Measurements from ENCODE around the gene C19orf67.
A peak's percentile ranks its signal among the peaks of the same experiment; 100 is the strongest.

The C19orf67 gene

DNA sequence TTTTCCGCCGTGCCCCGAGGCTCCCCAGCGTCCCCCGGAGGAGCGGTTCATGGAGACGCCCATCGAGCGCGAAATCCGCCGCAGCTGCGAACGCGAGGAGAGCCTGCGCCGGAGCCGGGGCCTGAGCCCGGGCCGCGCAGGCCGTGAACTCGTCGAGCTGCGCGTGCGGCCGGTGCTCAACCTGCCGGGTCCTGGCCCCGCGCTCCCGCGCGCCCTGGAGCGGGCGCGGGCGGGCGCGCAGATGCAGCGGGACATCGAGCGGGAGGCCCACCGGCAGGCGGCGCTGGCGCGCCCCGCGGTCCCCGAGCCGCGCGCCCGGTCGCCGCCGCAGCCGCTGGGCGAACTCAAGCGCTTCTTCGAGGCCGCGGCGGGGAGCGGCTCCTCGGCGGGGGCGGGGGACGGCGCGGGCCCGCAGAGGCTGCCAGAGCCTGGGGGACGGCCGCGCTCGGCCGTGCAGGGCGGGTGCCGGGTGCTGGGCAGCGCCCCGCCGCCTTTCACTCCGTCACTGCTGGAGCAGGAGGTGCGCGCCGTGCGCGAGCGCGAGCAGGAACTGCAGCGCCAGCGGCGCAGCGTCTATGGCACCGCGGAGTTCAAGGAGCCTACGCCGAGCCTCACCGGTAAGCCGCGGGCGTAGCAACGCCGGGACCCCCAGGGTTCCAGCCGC is 12.2 kb downstream of the C19orf67 start:
- DNase-seq (ENCODE audit: low read depth), result peak; percentile 82
- TF ChIP-seq, protein P1, sequence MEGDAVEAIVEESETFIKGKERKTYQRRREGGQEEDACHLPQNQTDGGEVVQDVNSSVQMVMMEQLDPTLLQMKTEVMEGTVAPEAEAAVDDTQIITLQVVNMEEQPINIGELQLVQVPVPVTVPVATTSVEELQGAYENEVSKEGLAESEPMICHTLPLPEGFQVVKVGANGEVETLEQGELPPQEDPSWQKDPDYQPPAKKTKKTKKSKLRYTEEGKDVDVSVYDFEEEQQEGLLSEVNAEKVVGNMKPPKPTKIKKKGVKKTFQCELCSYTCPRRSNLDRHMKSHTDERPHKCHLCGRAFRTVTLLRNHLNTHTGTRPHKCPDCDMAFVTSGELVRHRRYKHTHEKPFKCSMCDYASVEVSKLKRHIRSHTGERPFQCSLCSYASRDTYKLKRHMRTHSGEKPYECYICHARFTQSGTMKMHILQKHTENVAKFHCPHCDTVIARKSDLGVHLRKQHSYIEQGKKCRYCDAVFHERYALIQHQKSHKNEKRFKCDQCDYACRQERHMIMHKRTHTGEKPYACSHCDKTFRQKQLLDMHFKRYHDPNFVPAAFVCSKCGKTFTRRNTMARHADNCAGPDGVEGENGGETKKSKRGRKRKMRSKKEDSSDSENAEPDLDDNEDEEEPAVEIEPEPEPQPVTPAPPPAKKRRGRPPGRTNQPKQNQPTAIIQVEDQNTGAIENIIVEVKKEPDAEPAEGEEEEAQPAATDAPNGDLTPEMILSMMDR (IDR thresholded peaks at IDR 0.05; ENCODE audit: low read length, missing control alignments), result peak; percentile 5
- peak overlapping the region; percentile 60 for H3K4me3 ChIP-seq (replicated peaks; ENCODE audit: low read depth, low read length)

DNA sequence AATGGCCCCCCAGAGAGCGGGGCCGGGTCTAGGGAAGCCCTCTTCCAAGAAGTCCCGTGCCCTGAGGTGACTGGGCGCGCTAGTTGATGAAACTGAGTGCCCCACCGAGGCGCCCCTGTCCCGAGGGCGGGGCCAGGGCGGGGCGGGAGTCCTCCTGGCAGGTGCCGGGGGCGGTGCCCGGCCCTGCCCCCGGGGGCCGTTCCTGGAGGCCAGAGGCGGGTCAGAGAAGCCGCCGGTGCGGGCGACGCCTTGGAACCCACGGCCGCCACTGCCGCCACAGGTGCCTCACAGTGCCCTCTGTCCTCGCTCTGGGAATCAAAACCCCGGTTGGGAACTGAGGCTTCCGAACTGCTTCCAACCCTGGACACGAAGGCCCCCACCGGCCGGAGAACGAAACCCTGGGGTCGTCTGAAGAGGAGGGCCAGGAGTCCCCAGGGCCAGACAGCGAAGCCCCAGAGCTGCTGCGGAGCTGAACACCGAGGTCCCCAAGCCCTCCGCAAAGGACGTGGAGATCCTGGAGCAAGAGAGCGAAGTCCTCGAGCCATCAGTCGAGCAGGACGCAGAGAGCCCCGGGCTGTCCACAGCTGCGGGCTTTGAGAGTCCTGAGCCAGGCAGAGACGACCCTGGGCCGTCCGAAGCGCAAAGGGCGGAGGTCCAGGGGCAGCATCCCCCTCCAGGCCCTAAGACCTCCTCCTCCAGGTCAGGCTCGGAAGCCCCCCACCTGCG is 12.9 kb downstream of the C19orf67 start, which contains the start of gene MISP3:
MISP3 (plus strand) TSS at position 252 of the 726 bp plus-strand sequence. CDS start 524 bp downstream, outside the sequence.
- DNase-seq (ENCODE audit: low read depth), result no peak
- TF ChIP-seq, protein P1 (IDR thresholded peaks at IDR 0.05; ENCODE audit: low read length, missing control alignments), result no peak
- H3K4me3 ChIP-seq (replicated peaks; ENCODE audit: low read depth, low read length), result peak within 1 kb of the TSS; percentile 60

DNA sequence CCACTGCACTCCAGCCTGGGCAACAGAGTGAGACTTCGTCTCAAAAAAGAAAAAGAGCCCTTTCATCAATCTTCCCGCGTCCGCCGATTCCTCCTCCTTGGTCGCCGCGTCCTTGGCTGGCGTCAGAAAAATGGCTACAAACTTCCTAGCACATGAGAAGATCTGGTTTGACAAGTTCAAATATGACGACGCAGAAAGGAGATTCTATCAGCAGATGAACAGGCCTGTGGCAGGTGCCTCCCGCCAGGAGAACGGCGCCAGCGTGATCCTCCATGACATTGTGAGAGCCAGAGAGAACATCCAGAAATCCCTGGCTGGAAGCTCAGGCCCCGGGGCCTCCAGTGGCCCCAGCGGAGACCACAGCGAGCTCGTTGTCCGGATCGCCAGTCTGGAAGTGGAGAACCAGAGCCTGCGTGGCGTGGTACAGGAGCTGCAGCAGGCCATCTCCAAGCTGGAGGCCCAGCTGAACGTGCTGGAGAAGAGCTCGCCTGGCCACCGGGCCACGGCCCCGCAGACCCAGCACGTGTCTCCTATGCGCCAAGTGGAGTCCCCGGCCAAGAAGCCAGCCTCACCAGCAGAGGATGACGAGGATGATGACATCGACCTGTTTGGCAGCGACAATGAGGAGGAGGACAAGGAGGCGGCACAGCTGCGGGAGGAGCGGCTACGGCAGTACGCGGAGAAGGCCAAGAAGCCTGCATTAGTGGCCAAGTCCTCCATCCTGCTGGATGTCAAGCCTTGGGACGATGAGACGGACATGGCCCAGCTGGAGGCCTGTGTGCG is 15.1 kb downstream of the C19orf67 start:
- H3K4me3 ChIP-seq (replicated peaks; ENCODE audit: low read depth, low read length), result no peak overlapping the region

DNA sequence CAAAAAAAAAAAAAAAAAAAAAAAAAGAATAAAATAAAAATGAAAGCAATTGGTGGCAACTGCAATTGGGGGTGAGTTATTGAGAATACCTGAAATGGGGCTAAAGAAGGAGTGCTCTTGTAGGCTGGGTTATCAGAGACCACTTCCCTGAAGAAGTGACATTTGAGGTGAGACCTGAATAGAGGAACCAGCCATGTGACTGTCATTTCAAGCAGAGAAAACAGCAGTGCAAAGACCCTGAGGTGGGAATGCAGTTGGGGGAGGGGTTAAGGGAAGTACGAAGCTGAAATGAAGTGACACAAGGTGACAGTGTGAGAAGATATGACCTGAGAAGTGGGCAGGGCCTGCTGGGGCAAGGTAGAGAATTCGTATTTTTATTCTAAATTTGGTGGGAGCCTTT is 19.4 kb downstream of the C19orf67 start:
- TF ChIP-seq, protein P1 (IDR thresholded peaks at IDR 0.05; ENCODE audit: low read length, missing control alignments), result no peak
- DNase-seq (ENCODE audit: low read depth), result no peak
- no peak overlapping the region for H3K4me3 ChIP-seq (replicated peaks; ENCODE audit: low read depth, low read length)

More for the DNA sequence above, 15.1 kb downstream of the C19orf67 start:
- TF ChIP-seq, protein P1 (IDR thresholded peaks at IDR 0.05; ENCODE audit: low read length, missing control alignments), result no peak
- no peak for DNase-seq (ENCODE audit: low read depth)

DNA sequence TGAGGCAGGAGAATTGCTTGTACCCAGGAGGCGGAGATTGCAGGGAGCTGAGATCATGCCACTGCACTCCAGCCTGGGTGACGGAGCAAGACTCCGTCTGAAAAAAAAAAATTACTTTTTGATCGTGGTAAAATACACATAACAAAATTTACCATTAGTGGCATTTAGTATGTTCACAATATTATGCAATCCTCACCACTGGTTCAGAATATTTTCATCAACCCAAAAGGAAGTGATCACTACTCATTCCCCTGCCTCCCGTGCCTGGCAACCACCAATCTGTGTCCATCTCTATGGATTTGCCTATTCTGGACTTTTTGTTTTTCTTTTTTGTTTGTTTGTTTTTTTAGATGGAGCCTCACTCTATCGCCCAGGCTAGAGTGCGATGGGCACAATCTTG is 22.5 kb downstream of the C19orf67 start:
- TF ChIP-seq, protein P1 (IDR thresholded peaks at IDR 0.05; ENCODE audit: low read length, missing control alignments), result no peak
- DNase-seq (ENCODE audit: low read depth), result no peak
- no peak overlapping the region for H3K4me3 ChIP-seq (replicated peaks; ENCODE audit: low read depth, low read length)

DNA sequence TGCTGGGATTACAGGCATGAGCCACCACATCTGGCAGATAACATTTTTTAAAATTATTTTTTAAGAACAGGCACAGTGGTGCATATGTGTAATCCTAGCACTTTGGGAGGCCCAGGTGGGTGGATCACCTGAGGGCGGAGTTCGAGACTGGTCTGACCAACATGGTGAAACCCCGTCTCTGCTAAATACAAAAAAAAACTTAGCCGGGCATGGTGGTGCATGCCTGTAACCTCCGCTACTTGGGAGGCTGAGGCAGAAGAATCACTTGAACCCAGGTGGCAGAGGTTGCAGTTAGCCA is 23.1 kb downstream of the C19orf67 start:
- no peak overlapping the region for H3K4me3 ChIP-seq (replicated peaks; ENCODE audit: low read depth, low read length)
- TF ChIP-seq, protein P1 (IDR thresholded peaks at IDR 0.05; ENCODE audit: low read length, missing control alignments), result no peak
- DNase-seq (ENCODE audit: low read depth), result no peak

Measured in fibroblast of pulmonary artery (primary cell).